Motor neuron (in vitro differentiated cells): ENCODE measurements around the gene ANKRD39. TPM values are rescaled to one million over a fixed set of nuclear protein-coding genes. Genes with fewer than 3 reads are reported as not detected.
"Not testable (repeated sequence)": the region's sequence is repeated elsewhere in the genome, so short reads cannot be mapped to it uniquely, and the experiment has no call there.

ENCODE experiments used
- ATAC-seq, 8 experiments: fragments of 200-7000 bp; cut with Tn5 transposase; replicated peaks in 6 of 8; 2 replicates each; pipeline ENCODE4 v1.8.0; 2021; ENCODE audit warnings: mild to moderate bottlenecking in 8 of 8, moderate library complexity in 8 of 8
- H3K27ac ChIP-seq, 2 donors: fragments of 250-450 bp; sonication (Bioruptor Pico); 2 replicates each; pipeline ENCODE4 v1.9.0; 2021; ENCODE audit warnings: antibody characterized with exemption in 2 of 2, mild to moderate bottlenecking in 2 of 2, moderate library complexity in 1 of 2
- H3K4me1 ChIP-seq, 2 donors: fragments of 250-450 bp; sonication (Bioruptor Pico); replicated peaks in 1 of 2; 2 replicates each; pipeline ENCODE4 v1.6.1; 2021; ENCODE audit warnings: antibody characterized with exemption in 2 of 2, mild to moderate bottlenecking in 2 of 2, moderate library complexity in 1 of 2
- H3K4me3 ChIP-seq, 5 donors: fragments of 250-450 bp; sonication (Bioruptor Pico); 2 replicates each; pipeline ENCODE4 v1.9.0; 2021; ENCODE audit warnings: antibody characterized with exemption in 5 of 5, mild to moderate bottlenecking in 5 of 5, moderate library complexity in 4 of 5
- WGBS, 10 experiments: fragments of 450-650 bp; shearing (Covaris generic); methylation state at CpG; one replicate each; pipeline ENCODE4 v1.0.0; 2022; 5-methylcytosine and 5-hydroxymethylcytosine counted together
- in situ Hi-C, 9 experiments: fragments of 400-800 bp; cut with MboI; loops; one replicate each; pipeline ENCODE4 v1.15.0; 2021; ENCODE audit warnings: low sequenced_read_pairs in 9 of 9, low pct_unique_long_range_greater_than_20kb in 2 of 9; ENCODE audit not compliant: unreplicated experiment in 9 of 9
- total RNA-seq, 8 experiments: library from RNA; unstranded; fragments of 300-600 nt; gene quantifications; 2 replicates each; pipeline versions ENCODE4 v1.2.3 to v1.2.4, GENCODE V29; 2022

Gene ANKRD39
- total RNA-seq, 8 experiments from 2014 or later = 9.2 to 22.8 (median 15.2) TPM

- no peak overlapping the region for H3K4me3 ChIP-seq
- WGBS, 10 experiments = 69 to 100% (median 91%) methylated on average over 1 to 4 of the region's 4 CpGs; no CpG with 5 or more reads in 2 of the 10 experiments
- in situ Hi-C loops = no loop called here
- peaks cover 11 to 14% of the 10 kb centered on the region in 2 donors for H3K4me1 ChIP-seq
- no peak overlapping the region for H3K27ac ChIP-seq
- ATAC-seq = no peak
Measured at GRCh38 chr2:96813656-96814055, 44.2 kb downstream of the ANKRD39 start.

- in situ Hi-C loops = no loop called here
- no peak overlapping the region for H3K4me3 ChIP-seq
- H3K4me1 ChIP-seq = no peaks in the 10 kb centered on the region
- 35 to 92% (median 77%) methylated on average over 1 to 3 of the region's 3 CpGs; no CpG with 5 or more reads in 2 of the 10 experiments for WGBS, 10 experiments
- H3K27ac ChIP-seq = no peak overlapping the region
- ATAC-seq = no peak
Measured at GRCh38 chr2:96811917-96812316, 45.9 kb downstream of the ANKRD39 start.

GRCh38 chr2:96810783-96811192, 47.0 kb downstream of the ANKRD39 start:
- no peak for ATAC-seq
- in situ Hi-C loops = no loop called here
- Histone ChIP-seq H3K27ac (no peak overlapping the region), H3K4me1 (no peaks in the 10 kb centered on the region), H3K4me3 (no peak overlapping the region)
- whole genome bisulfite sequencing, 10 experiments = 60 to 100% (median 94%) methylated on average over 1 to 4 of the region's 5 CpGs; no CpG with 5 or more reads in 5 of the 10 experiments

GRCh38 chr2:96809951-96810782, 47.6 kb downstream of the ANKRD39 start:
- 20 to 100% (median 81%) methylated on average over 1 to 6 of the region's 12 CpGs; no CpG with 5 or more reads in 4 of the 10 experiments for WGBS, 10 experiments
- in situ Hi-C loops = no loop called here
- no peaks in the 10 kb centered on the region for H3K4me1 ChIP-seq
- no peak overlapping the region for H3K27ac ChIP-seq
- no peak for ATAC-seq
- no peak overlapping the region for H3K4me3 ChIP-seq

- WGBS, 10 experiments = 80 to 96% (median 80%) methylated on average over 1 to 7 of the region's 13 CpGs; no CpG with 5 or more reads in 5 of the 10 experiments
- no peak overlapping the region for H3K4me3 ChIP-seq
- no peak for ATAC-seq
- H3K27ac ChIP-seq = no peak overlapping the region
- H3K4me1 ChIP-seq = no peaks in the 10 kb centered on the region
- in situ Hi-C loops = no loop called here
Measured at GRCh38 chr2:96809216-96809882, 48.5 kb downstream of the ANKRD39 start.

GRCh38 chr2:96808176-96808837, 49.5 kb downstream of the ANKRD39 start:
- Histone ChIP-seq H3K4me1 (no peaks in the 10 kb centered on the region), H3K4me3 (no peak overlapping the region), H3K27ac (no peak overlapping the region)
- in situ Hi-C loops = no loop called here
- WGBS, 10 experiments = 31 to 100% (median 86%) methylated on average over 1 to 4 of the region's 10 CpGs; no CpG with 5 or more reads in 4 of the 10 experiments
- ATAC-seq = no peak

GRCh38 chr2:96807127-96807471, 50.7 kb downstream of the ANKRD39 start:
- H3K27ac ChIP-seq = no peak overlapping the region
- H3K4me3 ChIP-seq = no peak overlapping the region
- no peak for ATAC-seq
- 80 to 100% (median 97%) methylated on average over 1 to 9 of the region's 10 CpGs; no CpG with 5 or more reads in 3 of the 10 experiments for WGBS, 10 experiments
- in situ Hi-C loops = no loop called here
- no peaks in the 10 kb centered on the region for H3K4me1 ChIP-seq

- in situ Hi-C loops = no loop called here
- H3K27ac ChIP-seq = no peak overlapping the region
Measured at GRCh38 chr2:96806468-96807126, 51.2 kb downstream of the ANKRD39 start.

GRCh38 chr2:96805946-96806345, 51.9 kb downstream of the ANKRD39 start:
- H3K27ac ChIP-seq, H3K4me3 ChIP-seq, ATAC-seq, H3K4me1 ChIP-seq, in situ Hi-C loops: not testable (repeated sequence)
- WGBS, 10 experiments = 80 to 100% (median 100%) methylated on average over 1 of the region's 20 CpGs; no CpG with 5 or more reads in 2 of the 10 experiments

More at GRCh38 chr2:96806468-96807126, 51.2 kb downstream of the ANKRD39 start:
- no peak overlapping the region for H3K4me3 ChIP-seq
- WGBS, 10 experiments = 78 to 96% (median 94%) methylated on average over 8 to 21 of the region's 23 CpGs
- H3K4me1 ChIP-seq = no peaks in the 10 kb centered on the region
- no peak for ATAC-seq

- in situ Hi-C loops = no loop called here
- no peak overlapping the region for H3K27ac ChIP-seq
- no peaks in the 10 kb centered on the region for H3K4me1 ChIP-seq
- no peak for ATAC-seq
- no peak overlapping the region for H3K4me3 ChIP-seq
Measured at GRCh38 chr2:96804986-96805385, 52.8 kb downstream of the ANKRD39 start.

GRCh38 chr2:96802721-96803120, 55.1 kb downstream of the ANKRD39 start:
- no peaks in the 10 kb centered on the region for H3K4me1 ChIP-seq
- WGBS, 10 experiments = 89 to 100% (median 94%) methylated on average over 3 to 6 of the region's 7 CpGs; no CpG with 5 or more reads in 6 of the 10 experiments
- in situ Hi-C loops = no loop called here
- no peak overlapping the region for H3K27ac ChIP-seq
- no peak overlapping the region for H3K4me3 ChIP-seq
- no peak for ATAC-seq

GRCh38 chr2:96801786-96802595, 55.8 kb downstream of the ANKRD39 start:
- Histone ChIP-seq H3K27ac (no peak overlapping the region), H3K4me1 (no peaks in the 10 kb centered on the region), H3K4me3 (no peak overlapping the region)
- 80 to 100% (median 96%) methylated on average over 1 to 5 of the region's 10 CpGs; no CpG with 5 or more reads in 3 of the 10 experiments for WGBS, 10 experiments
- ATAC-seq = no peak
- in situ Hi-C loops = no loop called here
